CD4-positive, alpha-beta memory T cell (primary cell): Measurements from ENCODE around the gene CUL2. TPM values are rescaled to one million over a fixed set of nuclear protein-coding genes. Genes with fewer than 3 reads are reported as not detected.
A peak's percentile ranks its signal among the peaks of the same experiment; 100 is the strongest.

Experiments used
- CTCF ChIA-PET: fragments of 350-600 bp; sonication (Branson Sonifier 250); formaldehyde crosslinking; loops from one replicate; lab custom pipeline; 2021; ENCODE audit warnings: inconsistent platforms; ENCODE audit not compliant: partially characterized antibody; lab: Charles Lee
- POLR2A ChIA-PET: fragments of 350-600 bp; sonication (Branson Sonifier 250); formaldehyde crosslinking; loops from one replicate; lab custom pipeline; 2021; ENCODE audit not compliant: partially characterized antibody; lab: Charles Lee
- DNase-seq, 5 donors: peaks; one replicate each; pipeline versions ENCODE4 v3.0.0 to v3.0.0-alpha.2; 2020 to 2022; ENCODE audit warnings: mixed read lengths in 1 of 5
- H3K27ac ChIP-seq: one replicate; pipeline ENCODE4 v1.7.0; 2013; ENCODE audit warnings: low read depth, low read length
- H3K27me3 ChIP-seq: 2 replicates; pipeline ENCODE4 v1.7.0; 2013; ENCODE audit warnings: mild to moderate bottlenecking, low read length, moderate library complexity; ENCODE audit not compliant: insufficient read depth
- H3K36me3 ChIP-seq: 2 replicates; pipeline ENCODE4 v1.7.0; 2013; ENCODE audit warnings: mild to moderate bottlenecking, low read length, moderate library complexity; ENCODE audit not compliant: insufficient read depth
- H3K4me1 ChIP-seq: 2 replicates; pipeline ENCODE4 v1.7.0; 2013; ENCODE audit warnings: mild to moderate bottlenecking, low read length, moderate library complexity; ENCODE audit not compliant: insufficient read depth
- H3K4me3 ChIP-seq, 2 donors: one replicate each; pipeline ENCODE4 v1.7.0; 2013; ENCODE audit warnings: low read length in 2 of 2, mild to moderate bottlenecking in 1 of 2
- H3K9me3 ChIP-seq, 2 donors: one replicate each; pipeline ENCODE4 v1.7.0; 2013; ENCODE audit warnings: low read length in 2 of 2, control low read depth in 1 of 2; ENCODE audit not compliant: control insufficient read depth in 1 of 2
- H3K27ac Mint-ChIP-seq, 7 donors: one replicate each; pipeline ENCODE4 v1.8.0; 2020 to 2021; ENCODE audit warnings: mixed read lengths in 7 of 7, mild to moderate bottlenecking in 6 of 7, inconsistent platforms in 3 of 7, moderate library complexity in 3 of 7
- H3K27me3 Mint-ChIP-seq, 2 donors: one replicate each; pipeline ENCODE4 v1.8.0; 2020 to 2021; ENCODE audit warnings: mixed read lengths in 2 of 2
- H3K36me3 Mint-ChIP-seq, 2 donors: one replicate each; pipeline ENCODE4 v1.8.0; 2020 to 2021; ENCODE audit warnings: mixed read lengths in 2 of 2, inconsistent platforms in 1 of 2, mild to moderate bottlenecking in 1 of 2
- H3K4me1 Mint-ChIP-seq, 4 donors: one replicate each; pipeline ENCODE4 v1.8.0; 2020 to 2021; ENCODE audit warnings: mixed read lengths in 4 of 4, mild to moderate bottlenecking in 1 of 4
- H3K4me3 Mint-ChIP-seq, 8 donors: one replicate each; pipeline ENCODE4 v1.8.0; 2020 to 2021; ENCODE audit warnings: mixed read lengths in 8 of 8, mild to moderate bottlenecking in 7 of 8, moderate library complexity in 6 of 8, inconsistent platforms in 3 of 8
- H3K9me3 Mint-ChIP-seq, 8 donors: one replicate each; pipeline ENCODE4 v1.8.0; 2020 to 2021; ENCODE audit warnings: mixed read lengths in 8 of 8, mild to moderate bottlenecking in 5 of 8, inconsistent platforms in 3 of 8, moderate library complexity in 1 of 8
- intact Hi-C: fragments of 100-400 bp; cut with micrococcal nuclease; formaldehyde crosslinking; loops from one replicate; pipeline ENCODE4 v1.15.1; 2023
- polyA plus RNA-seq, 2 donors: library from polyadenylated mRNA; unstranded; fragments of 300-500 nt; fragmentation: Illumina TruSeq; gene quantifications; one replicate each; pipeline ENCODE4 v1.2.3, GENCODE V29; 2021
- total RNA-seq, 2 experiments: library from RNA; stranded (reverse); gene quantifications; one replicate each; pipeline ENCODE4 v1.2.3, GENCODE V29; 2021

CUL2 gene
- total and polyA plus RNA-seq, 4 experiments from 2014 or later = 22.8 to 37.8 (median 31.5) TPM

- DNase-seq = no peak
- H3K36me3 ChIP-seq = peaks cover 17% of the 10 kb centered on the region
- Mint-ChIP-seq H3K36me3 (peaks cover 14 to 53% of the 10 kb centered on the region in 2 donors), H3K27me3 (no peaks in the 10 kb centered on the region), H3K4me1 (peaks cover 12 to 15% (median 14%) of the 10 kb centered on the region in 4 donors), H3K9me3 (no peaks in the 10 kb centered on the region), H3K4me3 (no peak overlapping the region), H3K27ac (no peak overlapping the region)
- H3K4me3 ChIP-seq = no peak overlapping the region
- ChIA-PET POLR2A (no interaction called here), CTCF (interaction anchor here (0.7 to 1.2 kb wide), 2 partner anchors 10 to 21 kb away, joined by 3 to 4 read pairs; no protein-coding TSS in a partner anchor)
- no peaks in the 10 kb centered on the region for H3K27me3 ChIP-seq
- intact Hi-C loops = loop anchor here (1.0 kb wide), 1 partner anchor 19 kb away; no protein-coding TSS in a partner anchor
- no peak overlapping the region for H3K27ac ChIP-seq
- H3K9me3 ChIP-seq = no peaks in the 10 kb centered on the region
- H3K4me1 ChIP-seq = peaks cover 10% of the 10 kb centered on the region
Observed at GRCh38 chr10:35015843-35016408, 74.2 kb downstream of the CUL2 start.

- H3K4me1 Mint-ChIP-seq = peaks cover 2 to 15% (median 11%) of the 10 kb centered on the region in 4 donors
- no peaks in the 10 kb centered on the region for H3K27me3 ChIP-seq
- no peaks in the 10 kb centered on the region for H3K27me3 Mint-ChIP-seq
- DNase-seq = no peak
- peaks cover 36 to 59% of the 10 kb centered on the region in 2 donors for H3K36me3 Mint-ChIP-seq
- no peaks in the 10 kb centered on the region for H3K9me3 Mint-ChIP-seq
- intact Hi-C loops = no loop called here
- H3K36me3 ChIP-seq = peaks cover 21% of the 10 kb centered on the region
- peak overlapping the region; percentile 6 to 90 (median 70) for H3K27ac Mint-ChIP-seq
- H3K4me3 Mint-ChIP-seq = no peak overlapping the region
- CTCF ChIA-PET = interaction anchor here (1.3 kb wide), 1 partner anchor 18 kb away, joined by 3 read pairs; no protein-coding TSS in a partner anchor
- no peak overlapping the region for H3K4me3 ChIP-seq
- H3K4me1 ChIP-seq = peaks cover 10% of the 10 kb centered on the region
- no peak overlapping the region for H3K27ac ChIP-seq
- H3K9me3 ChIP-seq = no peaks in the 10 kb centered on the region
- POLR2A ChIA-PET = no interaction called here
Observed at GRCh38 chr10:35012781-35013180, 77.4 kb downstream of the CUL2 start.

GRCh38 chr10:35011771-35012191 lies 78.4 kb downstream of the CUL2 start:
- peaks cover 21% of the 10 kb centered on the region for H3K36me3 ChIP-seq
- H3K4me3 Mint-ChIP-seq = peak overlapping the region in 3 of 8 donors; percentile 16 to 39 (median 30)
- CTCF ChIA-PET = interaction anchor here (1.3 kb wide), 1 partner anchor 17 kb away, joined by 3 read pairs; no protein-coding TSS in a partner anchor

GRCh38 chr10:35007858-35008301 lies 82.3 kb downstream of the CUL2 start:
- peaks cover 2 to 14% (median 10%) of the 10 kb centered on the region in 4 donors for H3K4me1 Mint-ChIP-seq
- peaks cover 9% of the 10 kb centered on the region for H3K36me3 ChIP-seq
- no peak overlapping the region for H3K27ac ChIP-seq
- H3K4me3 ChIP-seq = no peak overlapping the region
- H3K27ac Mint-ChIP-seq = peak overlapping the region in 3 of 7 donors; percentile 29 to 89 (median 73)
- peaks cover 10% of the 10 kb centered on the region for H3K4me1 ChIP-seq
- ChIA-PET POLR2A (no interaction called here), CTCF (no interaction called here)
- DNase-seq = no peak
- H3K4me3 Mint-ChIP-seq = no peak overlapping the region
- H3K27me3 ChIP-seq = no peaks in the 10 kb centered on the region
- H3K27me3 Mint-ChIP-seq = no peaks in the 10 kb centered on the region
- peaks cover 36 to 50% of the 10 kb centered on the region in 2 donors for H3K36me3 Mint-ChIP-seq
- intact Hi-C loops = no loop called here
- H3K9me3 ChIP-seq = no peaks in the 10 kb centered on the region
- no peaks in the 10 kb centered on the region for H3K9me3 Mint-ChIP-seq

More at GRCh38 chr10:35011771-35012191, 78.4 kb downstream of the CUL2 start:
- Histone ChIP-seq H3K4me3 (no peak overlapping the region), H3K9me3 (no peaks in the 10 kb centered on the region), H3K27ac (no peak overlapping the region), H3K4me1 (peaks cover 10% of the 10 kb centered on the region), H3K27me3 (no peaks in the 10 kb centered on the region)
- Mint-ChIP-seq H3K9me3 (no peaks in the 10 kb centered on the region), H3K27ac (peak overlapping the region; percentile 45 to 92 (median 82)), H3K27me3 (no peaks in the 10 kb centered on the region), H3K4me1 (peaks cover 2 to 15% (median 11%) of the 10 kb centered on the region in 4 donors), H3K36me3 (peaks cover 33 to 61% of the 10 kb centered on the region in 2 donors)
- POLR2A ChIA-PET = interaction anchor here (0.7 kb wide), 1 partner anchor 79 kb away, joined by 3 read pairs; no protein-coding TSS in a partner anchor
- DNase-seq = peak in 4 of 5 donors; percentile 8 to 16 (median 10)
- intact Hi-C loops = no loop called here

GRCh38 chr10:35006836-35007235 lies 83.3 kb downstream of the CUL2 start:
- no peaks in the 10 kb centered on the region for H3K4me1 ChIP-seq
- Mint-ChIP-seq H3K36me3 (peaks cover 29 to 40% of the 10 kb centered on the region in 2 donors), H3K27ac (no peak overlapping the region), H3K27me3 (no peaks in the 10 kb centered on the region), H3K9me3 (no peaks in the 10 kb centered on the region), H3K4me3 (no peak overlapping the region), H3K4me1 (peaks cover 0 to 3% (median 2%) of the 10 kb centered on the region in 4 donors)
- no peak overlapping the region for H3K27ac ChIP-seq
- POLR2A ChIA-PET = no interaction called here
- peaks cover 9% of the 10 kb centered on the region for H3K36me3 ChIP-seq
- H3K4me3 ChIP-seq = no peak overlapping the region
- H3K9me3 ChIP-seq = no peaks in the 10 kb centered on the region
- no peaks in the 10 kb centered on the region for H3K27me3 ChIP-seq
- CTCF ChIA-PET = interaction anchor here (1.4 kb wide), 1 partner anchor 13 kb away, joined by 5 read pairs; no protein-coding TSS in a partner anchor
- intact Hi-C loops = no loop called here
- DNase-seq = no peak

DNA sequence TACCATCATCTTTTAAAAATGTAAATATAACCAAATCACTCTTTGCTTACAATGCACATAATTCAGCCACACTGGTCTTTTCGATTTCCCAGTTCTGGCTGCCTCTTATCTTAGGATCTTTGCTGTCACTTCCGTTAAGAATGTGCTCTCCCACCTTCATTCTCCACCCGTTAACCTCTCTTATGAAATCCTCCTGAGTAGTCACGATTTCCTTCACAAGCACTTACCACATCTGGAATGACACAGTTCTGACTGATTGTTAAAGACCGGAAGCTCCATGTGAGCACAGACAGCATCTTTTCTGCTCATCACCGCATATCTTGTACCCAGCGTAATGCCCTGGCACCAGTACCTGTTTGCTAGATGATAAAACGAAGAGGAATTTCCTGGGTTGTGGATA lies 84.3 kb downstream of the CUL2 start:
- ChIA-PET POLR2A (no interaction called here), CTCF (interaction anchor here (1.4 kb wide), 1 partner anchor 12 kb away, joined by 5 read pairs; no protein-coding TSS in a partner anchor)
- Mint-ChIP-seq H3K4me3 (no peak overlapping the region), H3K27me3 (no peaks in the 10 kb centered on the region), H3K27ac (no peak overlapping the region), H3K4me1 (no peaks in the 10 kb centered on the region), H3K9me3 (no peaks in the 10 kb centered on the region), H3K36me3 (peaks cover 29 to 34% of the 10 kb centered on the region in 2 donors)
- Histone ChIP-seq H3K36me3 (peaks cover 9% of the 10 kb centered on the region), H3K9me3 (no peaks in the 10 kb centered on the region), H3K4me1 (no peaks in the 10 kb centered on the region), H3K27ac (no peak overlapping the region), H3K27me3 (no peaks in the 10 kb centered on the region), H3K4me3 (no peak overlapping the region)
- DNase-seq = no peak
- intact Hi-C loops = no loop called here

DNA sequence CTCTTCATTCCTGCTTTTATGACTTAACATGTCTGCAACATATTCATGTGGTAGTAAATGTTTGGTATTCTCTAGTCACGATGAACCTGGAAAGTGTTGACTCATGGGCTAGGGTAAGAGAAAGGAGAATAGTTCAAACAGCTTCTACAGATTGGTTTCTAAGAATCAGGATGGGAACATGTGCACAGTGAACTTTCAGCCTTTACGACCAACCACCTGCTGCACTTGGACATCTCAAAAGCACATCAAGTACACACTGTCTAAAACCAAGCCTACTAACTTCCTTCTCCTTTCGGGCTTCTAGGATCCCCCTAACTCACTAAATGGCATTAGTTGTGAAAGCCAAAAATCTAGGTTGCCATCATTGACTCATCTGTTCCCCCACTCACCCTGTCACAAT lies 85.5 kb downstream of the CUL2 start:
- Histone ChIP-seq H3K27ac (no peak overlapping the region), H3K27me3 (no peaks in the 10 kb centered on the region), H3K36me3 (peaks cover 5% of the 10 kb centered on the region), H3K4me1 (no peaks in the 10 kb centered on the region), H3K9me3 (no peaks in the 10 kb centered on the region), H3K4me3 (no peak overlapping the region)
- ChIA-PET POLR2A (no interaction called here), CTCF (interaction anchor here (2.7 kb wide), 1 partner anchor 10 kb away, joined by 19 read pairs; no protein-coding TSS in a partner anchor)
- Mint-ChIP-seq H3K27me3 (no peaks in the 10 kb centered on the region), H3K36me3 (peaks cover 20 to 25% of the 10 kb centered on the region in 2 donors), H3K27ac (no peak overlapping the region), H3K4me1 (no peaks in the 10 kb centered on the region), H3K9me3 (no peaks in the 10 kb centered on the region), H3K4me3 (no peak overlapping the region)
- intact Hi-C loops = no loop called here
- DNase-seq = no peak
